Adipocyte (in vitro differentiated cells): ENCODE measurements around the gene CHST3.

ENCODE experiments used
- DNase-seq: peaks from one replicate; pipeline ENCODE4 v3.0.0-alpha.2; 2015; ENCODE audit warnings: low read depth
- H3K27me3 ChIP-seq: replicated peaks from 2 replicates; pipeline ENCODE4 v1.7.0; 2013; ENCODE audit warnings: mild to moderate bottlenecking, low read length, moderate library complexity; ENCODE audit not compliant: control insufficient read depth, insufficient read depth
- H3K36me3 ChIP-seq: 2 replicates; pipeline ENCODE4 v1.7.0; 2013; ENCODE audit warnings: low read length, mild to moderate bottlenecking, moderate library complexity; ENCODE audit not compliant: control insufficient read depth, insufficient read depth, severe bottlenecking
- H3K4me1 ChIP-seq: 2 replicates; pipeline ENCODE4 v1.7.0; 2013; ENCODE audit warnings: mild to moderate bottlenecking, low read length, moderate library complexity; ENCODE audit not compliant: control insufficient read depth, insufficient read depth
- H3K4me3 ChIP-seq: 2 replicates; pipeline ENCODE4 v1.7.0; 2013; ENCODE audit warnings: mild to moderate bottlenecking, low read length, moderate library complexity
- H3K9ac ChIP-seq: 2 replicates; pipeline ENCODE4 v1.7.0; 2013; ENCODE audit warnings: mild to moderate bottlenecking, low read length, moderate library complexity
- H3K9me3 ChIP-seq: 2 replicates; pipeline ENCODE4 v1.7.0; 2013; ENCODE audit warnings: mild to moderate bottlenecking, low read length, moderate library complexity; ENCODE audit not compliant: control insufficient read depth

Gene CHST3

GRCh38 chr10:71968553-71969474 lies 4.6 kb downstream of the CHST3 start:
- no peaks in the 10 kb centered on the region for H3K9me3 ChIP-seq
- peak; percentile 59 for DNase-seq
- H3K4me3 ChIP-seq: peak overlapping the region; percentile 56
- no peaks in the 10 kb centered on the region for H3K27me3 ChIP-seq
- H3K36me3 ChIP-seq: peaks cover 10% of the 10 kb centered on the region
- H3K9ac ChIP-seq: peak overlapping the region; percentile 32
- H3K4me1 ChIP-seq: peaks cover 75% of the 10 kb centered on the region

- peak overlapping the region; percentile 56 for H3K9ac ChIP-seq
- no peak for DNase-seq
- peaks cover 10% of the 10 kb centered on the region for H3K36me3 ChIP-seq
- H3K4me1 ChIP-seq: peaks cover 85% of the 10 kb centered on the region
- H3K27me3 ChIP-seq: no peaks in the 10 kb centered on the region
- no peaks in the 10 kb centered on the region for H3K9me3 ChIP-seq
- H3K4me3 ChIP-seq: no peak overlapping the region
Observed at GRCh38 chr10:71969929-71970328, 5.7 kb downstream of the CHST3 start.

- H3K27me3 ChIP-seq: no peaks in the 10 kb centered on the region
- peak; percentile 24 for DNase-seq
- H3K9ac ChIP-seq: peak overlapping the region; percentile 56
- H3K4me1 ChIP-seq: peaks cover 89% of the 10 kb centered on the region
- no peaks in the 10 kb centered on the region for H3K9me3 ChIP-seq
- H3K4me3 ChIP-seq: no peak overlapping the region
- peaks cover 10% of the 10 kb centered on the region for H3K36me3 ChIP-seq
Observed at GRCh38 chr10:71970331-71970730, 6.1 kb downstream of the CHST3 start.

- Histone ChIP-seq H3K27me3 (no peaks in the 10 kb centered on the region), H3K9me3 (no peaks in the 10 kb centered on the region), H3K4me1 (peaks cover 94% of the 10 kb centered on the region), H3K9ac (peak overlapping the region; percentile 56), H3K36me3 (peaks cover 10% of the 10 kb centered on the region), H3K4me3 (peak overlapping the region; percentile 7)
- DNase-seq: peak; percentile 11
Observed at GRCh38 chr10:71970869-71971268, 6.7 kb downstream of the CHST3 start.

GRCh38 chr10:71971311-71971731 lies 7.1 kb downstream of the CHST3 start:
- no peak for DNase-seq
- no peaks in the 10 kb centered on the region for H3K27me3 ChIP-seq
- H3K9ac ChIP-seq: peak overlapping the region; percentile 56
- H3K36me3 ChIP-seq: peaks cover 10% of the 10 kb centered on the region
- peaks cover 94% of the 10 kb centered on the region for H3K4me1 ChIP-seq
- H3K9me3 ChIP-seq: no peaks in the 10 kb centered on the region
- H3K4me3 ChIP-seq: peak overlapping the region; percentile 7

- H3K9ac ChIP-seq: no peak overlapping the region
- no peak overlapping the region for H3K4me3 ChIP-seq
- H3K27me3 ChIP-seq: no peaks in the 10 kb centered on the region
- DNase-seq: no peak
- peaks cover 10% of the 10 kb centered on the region for H3K36me3 ChIP-seq
- H3K9me3 ChIP-seq: no peaks in the 10 kb centered on the region
- H3K4me1 ChIP-seq: peaks cover 94% of the 10 kb centered on the region
Observed at GRCh38 chr10:71971769-71972555, 7.8 kb downstream of the CHST3 start.

- no peaks in the 10 kb centered on the region for H3K9me3 ChIP-seq
- H3K27me3 ChIP-seq: no peaks in the 10 kb centered on the region
- H3K9ac ChIP-seq: peak overlapping the region; percentile 17
- H3K4me1 ChIP-seq: peaks cover 94% of the 10 kb centered on the region
- H3K4me3 ChIP-seq: no peak overlapping the region
- peaks cover 10% of the 10 kb centered on the region for H3K36me3 ChIP-seq
- no peak for DNase-seq
Observed at GRCh38 chr10:71972746-71973695, 8.8 kb downstream of the CHST3 start.

- H3K4me1 ChIP-seq: peaks cover 93% of the 10 kb centered on the region
- no peak overlapping the region for H3K9ac ChIP-seq
- peaks cover 10% of the 10 kb centered on the region for H3K36me3 ChIP-seq
- H3K27me3 ChIP-seq: no peaks in the 10 kb centered on the region
- H3K4me3 ChIP-seq: no peak overlapping the region
- no peaks in the 10 kb centered on the region for H3K9me3 ChIP-seq
- DNase-seq: no peak
Observed at GRCh38 chr10:71973777-71974488, 9.7 kb downstream of the CHST3 start.

GRCh38 chr10:71974489-71975021 lies 10.4 kb downstream of the CHST3 start:
- no peaks in the 10 kb centered on the region for H3K27me3 ChIP-seq
- H3K9me3 ChIP-seq: no peaks in the 10 kb centered on the region
- H3K4me1 ChIP-seq: peaks cover 94% of the 10 kb centered on the region
- no peak overlapping the region for H3K4me3 ChIP-seq
- H3K36me3 ChIP-seq: peaks cover 10% of the 10 kb centered on the region
- peak; percentile 81 for DNase-seq
- H3K9ac ChIP-seq: no peak overlapping the region
